Activated T-helper 1 cell treated with anti-CD3 and anti-CD28 coated beads, Interleukin-12 subunit alpha, Interleukin-12 subunit beta, Interleukin-2, Interleukin-4 antibody, amounts not matched to agents 30 ng/mL and 10 ng/mL and 1 ng/mL, durations not matched to agents 14 hours and 24 hours and 36 hours (primary cell): ENCODE results near the gene SPATA2L. TPM values are rescaled to one million over a fixed set of nuclear protein-coding genes. Genes with fewer than 3 reads are reported as not detected.
"Not testable (repeated sequence)": the region's sequence is repeated elsewhere in the genome, so short reads cannot be mapped to it uniquely, and the experiment has no call there.

Experiments
- DNase-seq: peaks from one replicate; pipeline ENCODE4 v3.0.0; 2021; ENCODE audit warnings: low spot score
- H3K27ac Mint-ChIP-seq: one replicate; pipeline ENCODE4 v1.8.0; 2021; ENCODE audit warnings: mild to moderate bottlenecking, mixed read lengths
- H3K27me3 Mint-ChIP-seq: one replicate; pipeline ENCODE4 v1.8.0; 2022; ENCODE audit warnings: mild to moderate bottlenecking, moderate library complexity, mixed read lengths; ENCODE audit not compliant: insufficient read depth
- H3K36me3 Mint-ChIP-seq: one replicate; pipeline ENCODE4 v1.8.0; 2021; ENCODE audit warnings: low read depth, mixed read lengths
- H3K4me1 Mint-ChIP-seq: one replicate; pipeline ENCODE4 v1.8.0; 2021; ENCODE audit warnings: low read depth, mixed read lengths
- H3K4me3 Mint-ChIP-seq: one replicate; pipeline ENCODE4 v1.8.0; 2021; ENCODE audit warnings: mild to moderate bottlenecking, moderate library complexity, mixed read lengths
- H3K9me3 Mint-ChIP-seq: one replicate; pipeline ENCODE4 v1.8.0; 2021; ENCODE audit warnings: mixed read lengths
- intact Hi-C: fragments of 100-400 bp; cut with micrococcal nuclease; formaldehyde crosslinking; loops from one replicate; pipeline ENCODE4 v1.15.1; 2024
- total RNA-seq: library from RNA; stranded (reverse); gene quantifications from 2 replicates; pipeline ENCODE4 v1.2.3, GENCODE V29; 2022

Gene SPATA2L
- total RNA-seq, 1 donor from 2014 or later, result 15.2 TPM

DNA sequence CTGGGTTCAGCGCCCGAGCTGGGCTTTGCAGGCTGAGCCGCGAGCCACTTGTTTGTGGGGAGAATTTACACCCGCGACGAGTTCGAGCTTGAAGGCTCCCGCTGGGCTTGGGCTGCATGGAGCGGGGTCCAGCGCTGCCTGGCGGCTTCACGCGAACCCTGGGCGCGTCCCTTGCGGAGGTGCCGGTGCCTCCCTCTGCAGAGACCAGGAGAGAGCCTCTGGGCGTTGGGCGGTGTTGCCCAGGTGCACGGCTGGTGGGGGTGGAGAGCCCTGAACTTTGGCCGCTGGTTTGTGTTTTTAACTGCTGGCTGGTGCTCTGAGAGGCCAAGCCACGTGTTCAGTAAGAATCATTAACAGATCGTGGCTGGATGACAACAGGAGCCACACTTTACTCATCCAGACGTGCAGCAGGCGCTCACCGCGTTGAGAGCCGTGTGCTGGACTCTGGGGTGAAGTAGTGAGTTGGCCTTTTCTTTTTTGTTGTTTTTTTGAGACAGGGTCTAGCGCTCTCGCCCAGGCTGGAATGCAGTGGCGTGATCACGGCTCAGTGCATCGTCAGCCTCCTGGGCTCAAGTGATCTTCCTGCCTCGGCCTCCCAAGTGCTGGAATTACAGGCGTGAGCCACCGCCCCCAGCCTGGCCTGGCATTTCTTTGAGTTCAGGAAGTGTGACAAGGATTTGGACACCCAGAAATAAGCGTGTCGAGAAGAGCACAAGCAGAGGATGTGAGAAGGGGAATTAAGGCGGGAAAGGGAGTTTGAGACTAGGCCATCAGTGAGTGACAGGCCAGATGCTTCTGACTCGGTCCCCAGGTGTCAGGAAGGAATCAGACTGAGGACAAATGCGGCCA, 14.2 kb downstream of the SPATA2L start:
- H3K27me3 Mint-ChIP-seq, result no peaks in the 10 kb centered on the region
- H3K36me3 Mint-ChIP-seq, result peaks cover 18% of the 10 kb centered on the region
- H3K27ac Mint-ChIP-seq, result peak overlapping the region; percentile 74
- intact Hi-C loops, result no loop called here
- peaks cover 5% of the 10 kb centered on the region for H3K9me3 Mint-ChIP-seq
- peak overlapping the region; percentile 94 for H3K4me3 Mint-ChIP-seq
- peaks cover 6% of the 10 kb centered on the region for H3K4me1 Mint-ChIP-seq
- DNase-seq, result no peak

DNA sequence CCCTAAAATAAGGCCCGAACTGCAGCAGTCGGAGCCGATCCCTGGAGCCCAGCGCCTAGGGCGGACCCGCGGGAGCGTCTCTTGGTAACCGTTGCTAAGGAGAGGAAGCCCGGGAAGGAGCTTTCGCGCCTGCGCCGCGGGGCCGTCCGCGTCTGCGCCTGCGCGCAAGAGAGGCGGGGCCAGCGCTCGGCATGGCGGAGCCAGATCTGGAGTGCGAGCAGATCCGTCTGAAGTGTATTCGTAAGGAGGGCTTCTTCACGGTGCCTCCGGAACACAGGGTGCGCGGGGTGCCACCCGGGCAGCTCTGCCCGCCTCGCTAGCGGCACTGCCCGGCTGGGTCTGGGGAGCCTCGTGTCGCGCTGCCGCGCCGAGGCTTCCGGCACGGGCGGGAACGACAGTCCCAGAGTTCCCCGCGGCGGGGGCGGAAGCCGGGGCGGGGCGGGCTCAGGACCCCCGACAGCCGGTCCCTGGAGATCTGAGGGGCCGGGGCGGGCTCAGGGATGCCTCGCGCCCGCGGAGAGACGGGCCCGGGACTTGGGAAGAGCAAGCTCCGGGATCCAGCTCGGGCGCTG, 14.9 kb downstream of the SPATA2L start, which contains the start of gene CDK10:
TSS of gene CDK10 (plus strand) at position 170 of the 572 bp plus-strand sequence. CDS start at position 192, 22 bp downstream.
- DNase-seq, result peak; percentile 91
- intact Hi-C loops, result loop anchor here (1.0 kb wide), 3 partner anchors 14 to 28 kb away; no protein-coding TSS in a partner anchor
- Mint-ChIP-seq H3K27me3 (no peaks in the 10 kb centered on the region), H3K4me3 (peak within 1 kb of the TSS; percentile 94), H3K27ac (peak within 1 kb of the TSS; percentile 93), H3K36me3 (peaks cover 16% of the 10 kb centered on the region), H3K4me1 (peaks cover 6% of the 10 kb centered on the region), H3K9me3 (peaks cover 5% of the 10 kb centered on the region)

DNA sequence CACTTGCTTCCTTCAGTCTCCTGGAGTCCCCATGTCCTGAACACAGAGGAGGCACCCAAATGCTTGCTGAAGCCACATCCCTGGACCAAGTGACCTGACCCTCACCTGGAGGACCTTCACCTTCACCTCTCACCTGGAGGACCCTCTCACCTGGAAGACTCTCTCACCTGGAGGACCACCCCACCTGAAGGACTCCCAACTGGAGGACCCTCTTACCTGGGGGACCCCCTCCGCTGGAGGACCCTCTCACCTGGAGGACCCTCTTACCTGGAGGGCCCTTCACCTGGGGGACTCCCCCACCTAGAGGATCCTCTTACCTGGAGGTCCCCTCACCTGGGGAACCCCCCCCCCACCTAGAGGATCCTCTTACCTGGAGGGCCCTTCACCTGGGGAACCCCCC, 15.6 kb downstream of the SPATA2L start:
- Mint-ChIP-seq H3K9me3 (peaks cover 5% of the 10 kb centered on the region), H3K36me3 (peaks cover 14% of the 10 kb centered on the region), H3K4me1 (peaks cover 6% of the 10 kb centered on the region), H3K27me3 (no peaks in the 10 kb centered on the region), H3K4me3 (peak overlapping the region; percentile 63), H3K27ac (peak overlapping the region; percentile 52)
- intact Hi-C loops, result loop anchor here (1.0 kb wide), 3 partner anchors 14 to 28 kb away; no protein-coding TSS in a partner anchor
- DNase-seq, result no peak

DNA sequence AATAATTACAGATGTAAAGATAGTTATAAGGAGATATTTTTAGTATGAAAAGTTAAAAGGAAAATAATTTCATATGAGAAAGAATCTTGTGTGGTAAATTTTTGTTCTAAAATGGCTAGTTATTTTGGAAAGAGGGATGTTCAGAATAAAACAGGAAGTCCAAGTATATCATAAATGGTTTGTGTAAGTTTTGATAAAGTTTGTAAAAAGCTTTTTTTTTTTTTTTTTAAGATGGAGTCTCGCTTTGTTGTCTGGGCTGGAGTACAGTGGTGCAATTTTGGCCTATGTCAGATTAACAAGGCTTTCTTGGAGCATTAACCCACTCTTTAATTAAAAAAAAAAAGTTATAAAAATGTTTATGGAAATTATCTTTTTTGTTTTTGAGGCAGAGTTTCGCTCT, 23.2 kb downstream of the SPATA2L start:
- Mint-ChIP-seq H3K27ac (no peak overlapping the region), H3K4me1 (no peaks in the 10 kb centered on the region), H3K9me3 (no peaks in the 10 kb centered on the region), H3K36me3 (peaks cover 4% of the 10 kb centered on the region), H3K4me3 (no peak overlapping the region), H3K27me3 (no peaks in the 10 kb centered on the region)
- intact Hi-C loops, result no loop called here
- DNase-seq, result no peak

DNA sequence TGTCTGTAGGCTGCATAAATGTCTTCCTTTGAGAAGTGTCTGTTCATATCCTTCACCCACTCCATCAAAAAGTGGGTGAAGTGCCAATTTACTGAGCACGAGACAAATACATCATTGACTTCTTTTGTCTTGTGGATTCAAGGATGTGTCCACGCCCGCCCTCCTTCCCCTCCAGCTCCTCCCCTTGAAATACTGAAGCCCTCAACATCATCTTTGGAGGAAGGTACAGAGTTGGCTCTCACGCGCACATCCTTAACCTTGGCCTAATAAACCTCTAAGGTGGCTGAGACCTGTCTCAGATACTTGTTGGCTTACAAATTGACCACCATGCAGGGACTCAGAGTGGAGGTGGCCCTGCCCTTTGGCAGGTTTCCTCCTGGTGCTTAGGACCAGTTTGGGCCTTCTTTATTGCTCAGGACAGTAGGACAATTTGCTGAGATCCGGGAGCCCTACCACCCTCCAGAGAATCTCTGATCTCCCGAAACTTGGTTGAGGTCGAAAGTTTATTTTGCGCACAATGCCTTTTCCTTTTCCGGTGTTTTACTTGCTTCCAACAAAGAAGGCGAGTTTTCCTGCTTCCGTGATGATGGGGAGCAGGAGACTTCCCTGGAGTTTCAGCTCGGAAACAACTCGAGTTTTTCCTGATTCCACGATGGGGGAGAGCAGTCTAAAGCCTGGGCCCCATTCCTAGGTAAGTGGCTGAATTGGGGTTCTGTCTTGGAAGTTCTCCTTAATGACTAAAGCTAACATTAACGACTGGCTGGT, 29.1 kb downstream of the SPATA2L start:
- Mint-ChIP-seq H3K4me1 (peaks cover 6% of the 10 kb centered on the region), H3K4me3 (no peak overlapping the region), H3K36me3 (no peaks in the 10 kb centered on the region), H3K27ac (no peak overlapping the region), H3K9me3 (no peaks in the 10 kb centered on the region), H3K27me3 (no peaks in the 10 kb centered on the region)
- intact Hi-C loops, result no loop called here
- DNase-seq, result no peak

DNA sequence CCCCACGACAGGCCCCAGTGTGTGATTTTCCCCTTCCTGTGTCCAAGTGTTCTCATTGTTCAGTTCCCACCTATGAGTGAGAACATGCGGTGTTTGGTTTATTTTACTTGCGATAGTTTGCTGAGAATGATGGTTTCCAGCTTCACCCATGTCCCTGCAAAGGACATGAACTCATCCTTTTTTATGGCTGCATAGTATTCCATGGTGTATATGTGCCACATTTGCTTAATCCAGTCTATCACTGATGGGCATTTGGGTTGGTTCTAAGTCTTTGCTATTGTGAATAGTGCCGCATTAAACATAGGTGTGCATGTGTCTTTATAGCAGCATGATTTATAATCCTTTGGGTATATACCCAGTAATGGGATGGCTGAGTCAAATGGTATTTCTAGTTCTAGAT, 29.9 kb downstream of the SPATA2L start:
- H3K27me3 Mint-ChIP-seq, intact Hi-C loops, H3K27ac Mint-ChIP-seq, DNase-seq, H3K9me3 Mint-ChIP-seq, H3K4me1 Mint-ChIP-seq, H3K4me3 Mint-ChIP-seq, H3K36me3 Mint-ChIP-seq: not testable (repeated sequence)

DNA sequence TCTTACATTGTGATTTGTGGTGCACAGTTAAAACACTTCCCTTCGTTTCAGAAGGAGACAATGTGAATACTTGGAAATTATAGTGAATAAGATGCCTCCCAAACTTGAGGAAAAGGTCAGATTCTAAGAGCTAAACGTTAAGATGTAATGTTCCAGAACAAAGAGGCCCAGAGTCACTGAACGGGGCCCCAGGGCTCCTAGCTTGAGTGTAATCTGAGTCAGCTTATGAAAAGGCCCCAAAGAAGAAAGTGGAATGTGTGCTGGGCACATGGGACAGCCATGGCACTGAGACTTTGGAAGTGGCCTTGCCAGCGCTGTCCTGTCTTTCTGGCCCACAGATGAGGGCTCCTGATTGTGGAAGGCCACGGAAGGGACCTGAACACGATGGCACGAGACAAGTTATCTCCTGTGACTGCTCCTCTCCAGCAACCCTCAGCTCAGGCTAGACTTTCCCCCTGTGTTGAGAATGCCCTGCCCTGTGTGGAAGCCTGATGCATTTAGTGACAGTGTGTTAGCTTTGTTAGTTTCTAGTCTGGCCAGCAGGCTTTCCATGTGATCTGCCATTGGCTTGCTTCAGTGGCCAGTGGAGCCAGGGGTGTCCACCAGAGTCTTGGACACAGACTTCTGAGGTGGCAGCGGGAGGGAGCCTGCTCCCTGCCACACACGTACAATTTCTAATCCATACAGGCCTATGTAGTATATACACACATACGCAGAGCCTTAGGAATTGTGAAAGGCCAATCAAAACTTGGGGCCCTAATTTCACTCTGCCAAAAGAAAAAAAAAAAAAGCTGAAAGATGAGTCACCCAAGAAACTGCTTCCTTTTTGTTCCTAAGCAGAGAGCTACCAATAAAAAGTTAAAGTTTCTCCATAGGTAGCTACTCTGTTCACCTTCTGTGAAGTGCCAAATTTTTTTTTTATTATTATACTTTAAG, 30.7 kb downstream of the SPATA2L start:
- peaks cover 6% of the 10 kb centered on the region for H3K4me1 Mint-ChIP-seq
- H3K27me3 Mint-ChIP-seq, result no peaks in the 10 kb centered on the region
- no peak for DNase-seq
- intact Hi-C loops, result no loop called here
- H3K36me3 Mint-ChIP-seq, result peaks cover 3% of the 10 kb centered on the region
- H3K4me3 Mint-ChIP-seq, result no peak overlapping the region
- H3K9me3 Mint-ChIP-seq, result no peaks in the 10 kb centered on the region
- H3K27ac Mint-ChIP-seq, result no peak overlapping the region

DNA sequence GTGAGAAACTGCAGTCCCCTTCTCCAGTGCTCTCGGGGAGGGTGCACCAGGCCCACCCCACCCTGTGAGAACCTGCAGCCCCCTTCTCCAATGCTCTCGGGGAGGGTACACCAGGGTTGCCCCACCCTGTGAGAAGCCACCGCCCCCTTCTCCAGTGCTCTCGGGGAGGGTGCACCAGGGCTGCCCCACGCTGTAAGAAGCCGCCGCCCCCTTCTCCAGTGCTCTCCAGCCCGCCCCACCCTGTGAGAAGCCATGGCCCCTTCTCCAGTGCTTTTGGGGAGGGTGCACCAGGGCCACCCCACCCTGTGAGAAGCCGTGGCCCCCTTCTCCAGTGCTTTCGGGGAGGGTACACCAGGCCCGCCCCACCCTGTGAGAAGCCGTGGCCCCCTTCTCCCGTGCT, 31.8 kb downstream of the SPATA2L start:
- H3K9me3 Mint-ChIP-seq, result no peaks in the 10 kb centered on the region
- intact Hi-C loops, result no loop called here
- no peak overlapping the region for H3K27ac Mint-ChIP-seq

DNA sequence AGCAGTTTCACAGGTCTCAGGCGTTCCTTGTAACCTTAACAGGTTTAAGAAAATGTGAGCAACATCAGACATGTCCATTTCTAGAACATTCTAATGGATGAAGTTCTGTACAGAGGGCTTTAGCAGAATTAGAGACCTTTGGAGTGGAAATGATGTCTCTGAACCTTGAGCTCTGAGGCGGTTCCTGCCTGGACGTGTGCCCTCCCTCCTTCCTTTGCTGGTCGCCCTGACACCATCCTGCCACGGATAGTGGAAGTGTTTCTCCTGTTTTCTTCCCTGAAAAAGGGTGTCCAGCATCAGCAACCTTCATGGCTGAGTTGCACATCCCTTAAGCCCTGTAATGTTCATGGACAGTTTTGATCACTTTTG, 32.7 kb downstream of the SPATA2L start:
- Mint-ChIP-seq H3K4me3 (no peak overlapping the region), H3K4me1 (peaks cover 6% of the 10 kb centered on the region), H3K36me3 (peaks cover 5% of the 10 kb centered on the region), H3K27ac (no peak overlapping the region), H3K27me3 (no peaks in the 10 kb centered on the region), H3K9me3 (no peaks in the 10 kb centered on the region)
- intact Hi-C loops, result no loop called here
- no peak for DNase-seq

More for the DNA sequence above, 31.8 kb downstream of the SPATA2L start:
- Mint-ChIP-seq H3K4me1 (peaks cover 6% of the 10 kb centered on the region), H3K36me3 (peaks cover 3% of the 10 kb centered on the region), H3K27me3 (no peaks in the 10 kb centered on the region), H3K4me3 (no peak overlapping the region)
- DNase-seq, result no peak

DNA sequence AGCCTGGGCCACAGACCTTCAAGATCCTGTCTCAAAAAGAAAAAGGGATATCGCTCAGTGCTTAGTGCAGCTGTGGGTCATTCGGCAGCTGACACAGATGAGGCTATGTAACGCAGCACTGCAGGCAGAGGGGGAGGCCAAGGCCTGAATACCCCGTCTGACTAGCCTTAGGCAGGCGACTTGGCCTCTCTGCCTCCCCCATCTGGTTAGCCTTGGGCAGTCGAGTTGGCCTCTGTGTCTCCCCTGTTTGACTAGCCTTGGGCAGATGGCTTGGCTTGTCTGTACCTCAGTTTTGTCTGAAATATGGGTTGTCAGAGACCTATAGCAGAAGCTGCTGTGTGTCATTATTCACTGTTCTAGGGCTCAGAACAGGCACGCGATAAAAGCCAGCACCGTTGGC, 33.9 kb downstream of the SPATA2L start:
- Mint-ChIP-seq H3K27me3 (no peaks in the 10 kb centered on the region), H3K36me3 (peaks cover 9% of the 10 kb centered on the region), H3K9me3 (no peaks in the 10 kb centered on the region), H3K27ac (no peak overlapping the region), H3K4me1 (peaks cover 6% of the 10 kb centered on the region), H3K4me3 (no peak overlapping the region)
- intact Hi-C loops, result no loop called here
- DNase-seq, result no peak

DNA sequence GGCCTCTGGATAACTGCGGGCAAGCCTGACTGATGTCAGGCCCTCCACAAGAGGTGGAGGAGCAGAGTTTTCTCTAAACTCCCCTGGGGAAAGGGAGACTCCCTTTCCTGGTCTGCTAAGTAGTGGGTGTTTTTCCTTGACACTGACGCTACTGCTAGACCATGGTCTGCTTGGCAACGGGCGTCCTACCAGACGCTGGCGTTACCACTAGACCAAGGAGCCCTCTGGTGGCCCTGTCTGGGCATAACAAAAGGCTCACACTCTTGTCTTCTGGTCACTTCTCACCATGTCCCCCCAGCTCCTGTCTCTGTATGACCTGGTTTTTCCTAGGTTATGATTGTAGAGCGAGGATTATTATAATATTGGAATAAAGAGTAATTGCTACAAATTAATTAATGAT, 34.5 kb downstream of the SPATA2L start:
- intact Hi-C loops, H3K4me3 Mint-ChIP-seq, H3K36me3 Mint-ChIP-seq, H3K27ac Mint-ChIP-seq, DNase-seq, H3K4me1 Mint-ChIP-seq, H3K9me3 Mint-ChIP-seq, H3K27me3 Mint-ChIP-seq: not testable (repeated sequence)

DNA sequence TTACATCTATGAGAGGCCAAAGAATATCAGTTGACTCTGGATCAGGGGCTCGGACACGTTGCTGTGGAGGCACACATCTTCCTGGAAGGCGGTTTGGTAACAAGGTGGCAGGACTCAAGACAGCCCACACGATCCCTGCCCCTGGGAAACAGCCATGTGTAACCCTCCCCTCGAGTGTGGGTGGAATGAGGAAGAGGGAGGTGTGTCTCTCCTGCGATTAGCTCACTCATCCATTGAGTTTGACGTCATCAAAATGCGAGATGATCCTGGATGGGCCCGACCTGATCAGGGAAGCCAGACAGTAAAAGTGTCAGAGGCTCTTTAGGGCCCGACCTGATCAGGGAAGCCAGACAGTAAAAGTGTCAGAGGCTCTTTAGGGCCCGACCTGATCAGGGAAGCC, 37.3 kb downstream of the SPATA2L start:
- intact Hi-C loops, H3K27ac Mint-ChIP-seq: not testable (repeated sequence)

More for the DNA sequence above, 37.3 kb downstream of the SPATA2L start:
- Mint-ChIP-seq H3K36me3 (peaks cover 27% of the 10 kb centered on the region), H3K4me1 (peaks cover 20% of the 10 kb centered on the region)
- not testable (repeated sequence) for H3K4me3 Mint-ChIP-seq, H3K9me3 Mint-ChIP-seq, DNase-seq, H3K27me3 Mint-ChIP-seq
